Rectal smooth muscle tissue (tissue), 1 donor: ENCODE results near the gene MICAL3.

Experiments used
- H3K27ac ChIP-seq: one replicate; pipeline ENCODE4 v1.7.0; 2013; ENCODE audit warnings: low read depth, low read length, inconsistent platforms
- H3K27me3 ChIP-seq: one replicate; pipeline ENCODE4 v1.7.0; 2013; ENCODE audit warnings: low read length; ENCODE audit not compliant: control insufficient read depth, insufficient read depth
- H3K36me3 ChIP-seq: one replicate; pipeline ENCODE4 v1.7.0; 2013; ENCODE audit warnings: low read length; ENCODE audit not compliant: control insufficient read depth, insufficient read depth
- H3K4me1 ChIP-seq: one replicate; pipeline ENCODE4 v1.7.0; 2013; ENCODE audit warnings: low read length; ENCODE audit not compliant: control insufficient read depth, insufficient read depth
- H3K4me3 ChIP-seq: one replicate; pipeline ENCODE4 v1.7.0; 2013; ENCODE audit warnings: low read length
- H3K9ac ChIP-seq: one replicate; pipeline ENCODE4 v1.7.0; 2013; ENCODE audit warnings: low read length

The MICAL3 gene

DNA sequence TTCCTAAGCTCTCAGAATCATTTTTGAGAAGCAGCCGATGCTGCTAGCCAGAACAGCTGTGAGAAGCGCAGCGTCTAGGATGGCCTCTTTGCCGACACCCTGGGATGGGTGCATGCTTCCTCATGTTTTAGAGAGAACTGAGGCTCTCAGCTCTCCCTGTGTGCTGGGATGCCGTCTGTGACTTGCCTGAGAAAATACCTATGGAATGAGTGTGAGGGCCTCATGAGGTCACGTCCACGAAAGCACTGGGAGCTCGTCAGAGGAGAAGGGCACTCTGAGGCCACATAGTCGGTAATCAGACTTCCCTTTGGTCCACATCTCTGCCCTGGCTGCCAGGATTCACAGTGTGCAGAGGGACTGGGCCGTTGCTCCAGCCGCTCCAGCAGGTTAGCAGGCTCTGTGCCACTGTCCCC lies 54.7 kb downstream of the MICAL3 start:
- H3K27ac ChIP-seq, result no peak overlapping the region
- H3K9ac ChIP-seq, result no peak overlapping the region
- peaks cover 16% of the 10 kb centered on the region for H3K4me1 ChIP-seq
- no peak overlapping the region for H3K4me3 ChIP-seq
- no peaks in the 10 kb centered on the region for H3K36me3 ChIP-seq
- no peaks in the 10 kb centered on the region for H3K27me3 ChIP-seq

- Histone ChIP-seq H3K4me3 (no peak overlapping the region), H3K9ac (no peak overlapping the region), H3K27ac (no peak overlapping the region), H3K36me3 (no peaks in the 10 kb centered on the region), H3K4me1 (peaks cover 25% of the 10 kb centered on the region), H3K27me3 (no peaks in the 10 kb centered on the region)
These were observed 56.2 kb downstream of the MICAL3 start for GRCh38 chr22:17968126-17968525.

GRCh38 chr22:17966403-17966717 lies 58.0 kb downstream of the MICAL3 start:
- no peaks in the 10 kb centered on the region for H3K36me3 ChIP-seq
- no peaks in the 10 kb centered on the region for H3K27me3 ChIP-seq
- no peak overlapping the region for H3K9ac ChIP-seq
- H3K4me3 ChIP-seq, result no peak overlapping the region
- H3K4me1 ChIP-seq, result peaks cover 17% of the 10 kb centered on the region
- H3K27ac ChIP-seq, result no peak overlapping the region

GRCh38 chr22:17965538-17966402 lies 58.6 kb downstream of the MICAL3 start:
- no peaks in the 10 kb centered on the region for H3K27me3 ChIP-seq
- peaks cover 17% of the 10 kb centered on the region for H3K4me1 ChIP-seq
- no peak overlapping the region for H3K9ac ChIP-seq
- H3K27ac ChIP-seq, result no peak overlapping the region
- no peaks in the 10 kb centered on the region for H3K36me3 ChIP-seq
- H3K4me3 ChIP-seq, result no peak overlapping the region

DNA sequence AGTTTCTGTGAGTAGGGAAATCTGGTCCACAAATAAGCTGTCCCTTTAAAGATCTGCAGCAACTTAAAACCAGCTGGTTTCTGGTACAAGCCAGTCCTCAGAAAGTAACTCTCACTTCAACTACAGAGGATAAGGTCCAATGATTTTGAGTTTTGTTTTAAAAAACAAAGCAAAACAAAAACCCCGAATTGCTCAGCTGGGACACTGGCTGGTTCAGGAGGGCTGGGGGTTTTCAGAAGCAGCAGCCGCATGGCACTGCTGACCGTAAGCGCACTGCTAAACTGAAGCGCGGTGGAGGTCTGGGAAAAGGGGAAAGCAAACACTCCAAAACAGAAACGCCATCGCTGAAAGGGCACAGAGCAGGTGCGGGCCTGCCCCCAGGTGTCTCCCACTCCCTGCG lies 59.7 kb downstream of the MICAL3 start:
- Histone ChIP-seq H3K36me3 (no peaks in the 10 kb centered on the region), H3K4me3 (no peak overlapping the region), H3K9ac (no peak overlapping the region), H3K4me1 (peaks cover 16% of the 10 kb centered on the region), H3K27ac (peak overlapping the region; percentile 0), H3K27me3 (no peaks in the 10 kb centered on the region)

DNA sequence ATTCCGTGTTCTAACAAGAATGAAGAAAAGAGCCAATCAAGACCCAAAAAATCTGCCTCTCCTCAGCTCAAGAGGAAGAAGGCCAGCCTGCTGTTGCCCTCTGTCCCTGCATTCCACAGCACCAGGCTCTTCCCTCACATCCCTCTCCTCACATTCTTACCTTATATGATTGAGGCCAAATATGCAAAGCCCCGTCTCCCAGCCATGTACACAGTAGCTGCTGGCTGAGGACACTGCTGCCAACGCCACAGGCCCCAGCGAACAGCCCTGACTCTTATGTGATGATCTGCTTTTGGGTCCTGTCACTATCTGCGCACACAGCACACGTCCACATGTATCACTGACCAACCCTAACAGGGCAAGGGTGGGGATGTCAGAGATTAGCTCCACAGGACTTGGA lies 60.2 kb downstream of the MICAL3 start:
- Histone ChIP-seq H3K27ac (peak overlapping the region; percentile 0), H3K4me3 (peak overlapping the region; percentile 24), H3K27me3 (no peaks in the 10 kb centered on the region), H3K9ac (no peak overlapping the region), H3K4me1 (peaks cover 11% of the 10 kb centered on the region), H3K36me3 (no peaks in the 10 kb centered on the region)

DNA sequence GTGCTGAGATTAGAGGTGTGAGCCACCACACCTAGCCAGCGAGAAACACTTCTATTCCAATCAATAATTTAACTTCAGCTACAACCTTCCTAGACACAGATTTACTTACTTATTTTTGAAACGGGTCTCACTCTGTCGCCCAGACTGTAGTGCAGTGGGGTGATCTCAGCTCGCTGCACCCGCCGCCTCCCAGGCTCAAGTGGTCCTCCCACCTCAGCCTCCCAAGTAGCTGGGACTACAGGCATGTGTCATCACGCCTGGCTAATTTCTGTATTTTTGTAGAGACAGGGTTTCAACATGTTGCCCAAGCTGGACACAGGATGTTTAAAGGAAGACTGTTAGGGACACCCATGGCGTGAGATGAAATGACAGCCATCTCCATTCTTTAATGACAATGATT lies 61.3 kb downstream of the MICAL3 start:
- H3K36me3 ChIP-seq, result no peaks in the 10 kb centered on the region
- peaks cover 17% of the 10 kb centered on the region for H3K4me1 ChIP-seq
- no peak overlapping the region for H3K27ac ChIP-seq
- no peak overlapping the region for H3K9ac ChIP-seq
- no peaks in the 10 kb centered on the region for H3K27me3 ChIP-seq
- H3K4me3 ChIP-seq, result no peak overlapping the region

GRCh38 chr22:17962168-17962567 lies 62.2 kb downstream of the MICAL3 start:
- no peaks in the 10 kb centered on the region for H3K36me3 ChIP-seq
- no peak overlapping the region for H3K9ac ChIP-seq
- H3K4me3 ChIP-seq, result no peak overlapping the region
- H3K4me1 ChIP-seq, result peaks cover 17% of the 10 kb centered on the region
- no peaks in the 10 kb centered on the region for H3K27me3 ChIP-seq
- H3K27ac ChIP-seq, result no peak overlapping the region

- H3K27ac ChIP-seq, result no peak overlapping the region
- H3K4me1 ChIP-seq, result peaks cover 17% of the 10 kb centered on the region
These were observed 63.0 kb downstream of the MICAL3 start for GRCh38 chr22:17961446-17961729.

DNA sequence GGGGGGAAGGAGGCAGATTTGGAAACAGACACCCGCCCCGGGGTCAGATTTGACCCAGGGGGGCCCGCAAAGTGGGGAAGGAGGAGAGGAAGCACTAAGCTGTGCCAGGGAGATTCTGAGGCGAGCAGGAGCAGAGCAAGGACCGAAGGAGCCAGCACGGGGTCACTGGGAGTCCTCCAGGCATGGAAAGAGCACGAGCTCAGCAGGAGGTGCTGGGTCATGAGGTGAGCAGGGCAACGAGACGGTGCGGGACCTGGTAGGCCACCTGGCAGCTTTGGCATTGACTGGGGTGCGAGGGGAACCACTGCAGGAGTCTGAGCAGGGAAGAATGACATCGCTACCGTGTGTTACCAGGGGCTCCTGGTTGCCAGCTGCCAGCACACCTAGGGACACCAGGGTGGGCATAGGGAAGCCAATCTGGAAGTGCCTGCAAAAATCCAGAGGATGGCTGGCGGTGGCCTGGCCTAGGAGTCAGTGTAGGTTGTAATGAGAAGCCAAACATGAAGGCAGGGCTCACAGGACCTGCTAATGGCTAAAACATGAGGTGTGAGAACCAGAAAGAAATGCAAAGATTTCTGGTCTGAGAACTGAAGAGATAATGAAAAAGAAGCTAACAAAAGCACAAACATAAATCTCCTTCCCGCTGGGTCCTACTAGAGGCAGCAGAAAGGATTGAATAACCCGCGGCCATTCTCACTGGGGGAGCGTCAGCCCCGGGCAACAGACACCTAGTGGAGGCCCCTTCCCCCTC lies 63.5 kb downstream of the MICAL3 start:
- Histone ChIP-seq H3K9ac (no peak overlapping the region), H3K27ac (no peak overlapping the region), H3K27me3 (no peaks in the 10 kb centered on the region), H3K36me3 (no peaks in the 10 kb centered on the region), H3K4me1 (peaks cover 19% of the 10 kb centered on the region), H3K4me3 (no peak overlapping the region)

More at GRCh38 chr22:17961446-17961729, 63.0 kb downstream of the MICAL3 start:
- no peaks in the 10 kb centered on the region for H3K27me3 ChIP-seq
- H3K36me3 ChIP-seq, result no peaks in the 10 kb centered on the region
- no peak overlapping the region for H3K9ac ChIP-seq
- H3K4me3 ChIP-seq, result no peak overlapping the region

DNA sequence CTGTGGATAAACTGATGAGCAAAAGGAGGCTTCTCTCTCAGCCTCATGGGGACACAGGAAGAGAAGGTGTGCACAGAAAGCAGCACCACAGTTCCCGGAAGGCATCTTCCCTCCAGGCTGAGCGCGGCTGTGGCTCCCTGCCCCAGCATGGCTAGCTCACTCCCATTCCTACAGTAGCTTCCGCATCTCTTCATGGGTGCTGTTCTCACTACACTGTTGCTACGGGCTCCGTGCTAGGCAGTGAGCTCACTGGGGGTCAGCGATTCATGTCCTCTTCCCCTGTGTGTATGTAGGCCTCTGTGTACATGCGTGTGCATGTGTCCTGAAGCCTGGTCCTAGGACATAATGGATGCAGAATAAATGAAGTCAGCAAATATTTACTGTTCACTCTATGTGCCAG lies 64.3 kb downstream of the MICAL3 start:
- Histone ChIP-seq H3K27me3 (no peaks in the 10 kb centered on the region), H3K4me1 (peaks cover 27% of the 10 kb centered on the region), H3K4me3 (no peak overlapping the region), H3K9ac (no peak overlapping the region), H3K36me3 (no peaks in the 10 kb centered on the region), H3K27ac (no peak overlapping the region)

DNA sequence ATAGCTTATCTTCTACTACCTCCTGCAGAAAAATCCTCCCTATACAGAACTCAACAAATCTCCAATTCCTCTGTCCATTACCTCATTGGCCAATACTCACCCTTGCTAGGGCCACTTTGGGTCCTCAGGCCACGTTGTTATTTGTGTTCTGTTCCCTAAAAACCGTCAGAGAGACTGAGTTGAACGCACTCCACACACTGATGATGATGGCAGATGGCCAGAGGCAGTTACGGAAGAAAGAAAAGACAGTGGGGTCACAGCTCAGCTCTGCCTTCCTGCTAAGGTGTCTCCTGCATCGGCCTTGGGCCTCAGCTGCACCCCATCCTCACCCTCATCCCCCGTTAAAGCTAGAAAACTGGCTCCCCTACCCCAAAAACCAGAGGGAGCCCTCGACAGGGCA lies 66.2 kb downstream of the MICAL3 start:
- H3K36me3 ChIP-seq, result no peaks in the 10 kb centered on the region
- no peak overlapping the region for H3K4me3 ChIP-seq
- peaks cover 16% of the 10 kb centered on the region for H3K4me1 ChIP-seq
- no peaks in the 10 kb centered on the region for H3K27me3 ChIP-seq
- no peak overlapping the region for H3K9ac ChIP-seq
- no peak overlapping the region for H3K27ac ChIP-seq

- Histone ChIP-seq H3K27me3 (no peaks in the 10 kb centered on the region), H3K9ac (no peak overlapping the region), H3K36me3 (no peaks in the 10 kb centered on the region), H3K4me3 (no peak overlapping the region), H3K4me1 (peaks cover 16% of the 10 kb centered on the region), H3K27ac (no peak overlapping the region)
These were observed 66.7 kb downstream of the MICAL3 start for GRCh38 chr22:17957693-17958092.
